Right atrium auricular region (tissue), 2 donors: Measurements from ENCODE around the gene PALLD. TPM values are rescaled to one million over a fixed set of nuclear protein-coding genes. Genes with fewer than 3 reads are reported as not detected.
A peak's percentile ranks its signal among the peaks of the same experiment; 100 is the strongest.

Experiments
- DNase-seq: peaks from one replicate; pipeline ENCODE4 v3.0.0-alpha.2; 2019; ENCODE audit warnings: low spot score
- H3K27ac ChIP-seq, 2 donors: fragments of 200-600 bp; sonication (generic); 1 replicate in 1 of 2; 2 replicates in 1 of 2; pipeline ENCODE4 v1.5.1; 2016 to 2019
- H3K27me3 ChIP-seq, 2 donors: fragments of 200-600 bp; sonication (generic); one replicate each; pipeline versions ENCODE4 v1.5.1 to v1.6.0; 2017 to 2019
- H3K36me3 ChIP-seq: fragments of 200-600 bp; sonication (generic); one replicate; pipeline ENCODE4 v1.5.1; 2016
- H3K4me1 ChIP-seq, 2 donors: fragments of 200-600 bp; sonication (generic); one replicate each; pipeline versions ENCODE4 v1.5.1 to v1.6.0; 2017 to 2019
- H3K4me3 ChIP-seq, 2 donors: fragments of 200-600 bp; sonication (generic); 1 replicate in 1 of 2; 2 replicates in 1 of 2; pipeline ENCODE4 v1.5.1; 2017 to 2019; ENCODE audit warnings: mild to moderate bottlenecking in 1 of 2, moderate library complexity in 1 of 2
- H3K9me3 ChIP-seq, 2 donors: fragments of 200-600 bp; sonication (generic); one replicate each; pipeline ENCODE4 v1.5.1; 2019
- CTCF ChIP-seq, 2 donors: fragments of 200-600 bp; sonication (generic); IDR thresholded peaks; one replicate each; pipeline ENCODE4 v1.5.1; 2019; ENCODE audit warnings: antibody characterized with exemption in 2 of 2
- total RNA-seq, 2 donors: library from RNA; depleted of rRNA; stranded (reverse); fragments of >200 nt; gene quantifications; one replicate each; pipeline ENCODE4 v1.1.0, GENCODE V29; 2016

Gene PALLD
- total RNA-seq, 2 donors from 2014 or later, result 764 to 782 TPM

GRCh38 chr4:168787334-168787733 lies 290.5 kb downstream of the PALLD start:
- Histone ChIP-seq H3K36me3 (no peaks in the 10 kb centered on the region), H3K4me3 (no peak overlapping the region), H3K4me1 (peaks cover 0 to 16% of the 10 kb centered on the region in 2 donors), H3K9me3 (no peaks in the 10 kb centered on the region), H3K27ac (no peak overlapping the region), H3K27me3 (no peaks in the 10 kb centered on the region)
- DNase-seq, result no peak
- no peak for TF ChIP-seq CTCF (IDR thresholded peaks at IDR 0.05)

- Histone ChIP-seq H3K36me3 (no peaks in the 10 kb centered on the region), H3K4me1 (peaks cover 0 to 16% of the 10 kb centered on the region in 2 donors), H3K27ac (no peak overlapping the region), H3K27me3 (no peaks in the 10 kb centered on the region), H3K4me3 (no peak overlapping the region), H3K9me3 (no peaks in the 10 kb centered on the region)
- no peak for DNase-seq
- TF ChIP-seq CTCF (IDR thresholded peaks at IDR 0.05), result no peak
Measured at GRCh38 chr4:168787801-168788595, 291.1 kb downstream of the PALLD start.

DNA sequence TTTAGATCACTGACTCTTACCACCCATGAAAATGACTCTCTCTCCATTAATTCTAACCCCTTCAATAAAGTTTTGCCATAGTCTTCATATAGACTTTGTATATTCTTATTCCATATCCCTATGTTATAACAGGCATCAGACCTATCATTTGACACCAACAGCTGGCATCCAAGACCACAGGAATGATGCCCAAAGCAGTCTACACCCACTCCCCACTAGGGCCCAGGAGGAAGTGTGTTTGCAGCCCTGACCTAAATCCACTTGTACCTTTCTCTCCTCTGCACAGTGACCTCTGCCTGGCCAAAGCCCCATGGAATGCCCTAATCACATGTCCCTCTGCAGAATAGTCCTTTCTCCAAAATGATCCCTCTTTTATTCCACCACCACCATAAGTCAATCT lies 294.0 kb downstream of the PALLD start:
- no peak for TF ChIP-seq CTCF (IDR thresholded peaks at IDR 0.05)
- H3K27ac ChIP-seq, result no peak overlapping the region
- no peak overlapping the region for H3K4me3 ChIP-seq
- no peaks in the 10 kb centered on the region for H3K36me3 ChIP-seq
- no peaks in the 10 kb centered on the region for H3K9me3 ChIP-seq
- DNase-seq, result no peak
- H3K4me1 ChIP-seq, result peaks cover 0 to 11% of the 10 kb centered on the region in 2 donors
- H3K27me3 ChIP-seq, result no peaks in the 10 kb centered on the region

DNA sequence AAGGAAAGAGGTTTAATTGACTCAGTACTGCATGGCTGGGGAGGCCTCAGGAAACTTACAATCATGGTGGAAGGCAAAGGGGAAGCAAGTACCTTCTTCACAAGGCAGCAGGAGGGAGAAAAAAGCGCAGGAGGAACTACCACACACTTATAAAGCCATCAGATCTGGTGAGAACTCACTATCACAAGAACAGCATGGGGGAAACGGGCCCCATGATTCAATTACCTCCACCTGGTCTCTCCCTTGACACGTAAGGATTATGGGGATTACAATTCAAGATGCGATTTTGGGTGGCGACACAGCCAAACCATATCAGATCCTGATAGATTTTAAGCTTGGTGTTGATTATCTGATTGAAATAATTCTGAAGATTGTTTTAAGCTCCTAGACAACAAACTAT lies 294.5 kb downstream of the PALLD start:
- Histone ChIP-seq H3K27me3 (no peaks in the 10 kb centered on the region), H3K27ac (no peak overlapping the region), H3K9me3 (no peaks in the 10 kb centered on the region)

DNA sequence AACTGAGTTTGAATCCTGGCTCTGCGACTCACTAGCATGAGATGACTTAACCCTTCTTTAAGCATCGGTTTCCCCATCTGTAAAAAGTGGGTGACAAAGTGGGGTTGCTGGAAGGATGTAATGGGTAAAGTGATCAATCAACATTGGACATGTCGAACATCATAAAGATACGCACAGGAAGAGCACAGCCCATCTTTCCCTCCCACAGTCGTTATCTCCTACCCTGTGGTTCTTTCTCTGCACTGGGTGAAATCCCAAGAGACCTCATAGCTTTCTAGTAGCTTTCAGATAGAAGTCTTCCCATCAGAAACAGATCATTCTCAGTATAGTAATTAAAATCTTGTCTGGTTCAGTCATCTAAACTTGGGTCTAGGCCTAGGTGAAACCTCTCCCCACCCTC lies 296.7 kb downstream of the PALLD start:
- DNase-seq, result no peak
- Histone ChIP-seq H3K27me3 (no peaks in the 10 kb centered on the region), H3K27ac (peak overlapping the region in 1 of 2 donors; percentile 44), H3K36me3 (no peaks in the 10 kb centered on the region), H3K9me3 (no peaks in the 10 kb centered on the region), H3K4me1 (peaks cover 0 to 31% of the 10 kb centered on the region in 2 donors), H3K4me3 (no peak overlapping the region)
- TF ChIP-seq CTCF (IDR thresholded peaks at IDR 0.05), result no peak

More for the DNA sequence above, 294.5 kb downstream of the PALLD start:
- H3K4me3 ChIP-seq, result no peak overlapping the region
- H3K36me3 ChIP-seq, result no peaks in the 10 kb centered on the region
- DNase-seq, result no peak
- H3K4me1 ChIP-seq, result peaks cover 0 to 15% of the 10 kb centered on the region in 2 donors
- no peak for TF ChIP-seq CTCF (IDR thresholded peaks at IDR 0.05)
